ENCODE measurements around the gene NPW. TPM values are rescaled to one million over a fixed set of nuclear protein-coding genes. Genes with fewer than 3 reads are reported as not detected.

The NPW gene
- total RNA-seq, 1 experiment from 2014 or later = 7.1 TPM

- no peak overlapping the region for H4K91ac ChIP-seq (ENCODE audit: insufficient read length, low read depth, low read length)
- H2AFZ ChIP-seq (ENCODE audit: low read length) = no peak overlapping the region
- H3K27ac ChIP-seq (ENCODE audit: insufficient read length, low read depth, low read length) = no peak overlapping the region
- no peak overlapping the region for H4K5ac ChIP-seq (ENCODE audit: insufficient read length, low read depth, low read length)
- no peaks in the 10 kb centered on the region for H3K27me3 ChIP-seq (ENCODE audit: insufficient read depth, low read length)
- H2BK5ac ChIP-seq (ENCODE audit: insufficient read length, low read length) = no peak overlapping the region
- H3K56ac ChIP-seq (ENCODE audit: insufficient read length, low read depth, low read length) = no peak overlapping the region
- H3K4me2 ChIP-seq (ENCODE audit: insufficient read depth, insufficient read length, low read length) = no peak overlapping the region
- no peaks in the 10 kb centered on the region for H3K23me2 ChIP-seq (ENCODE audit: insufficient read length, low read depth, low read length, poor library complexity, severe bottlenecking)
- peaks cover 4 to 11% of the 10 kb centered on the region in 2 experiments; a peak in 3 of 4 replicates for H3K4me1 Mint-ChIP-seq
- no peaks in the 10 kb centered on the region for H3K4me1 ChIP-seq (ENCODE audit: insufficient read depth, low read length)
- no peaks in the 10 kb centered on the region for H3K79me2 ChIP-seq (ENCODE audit: insufficient read depth, low read length)
- no peak overlapping the region for H3K4ac ChIP-seq (ENCODE audit: low read depth, low read length)
- peak overlapping the region in 2 of 3 experiments; percentile 79 to 95; a peak in 4 of 7 replicates for H3K27ac Mint-ChIP-seq
- H3K23ac ChIP-seq (ENCODE audit: insufficient read length, low read depth, low read length) = no peak overlapping the region
- peak overlapping the region in 1 of 2 experiments; percentile 34; a peak in 1 of 5 replicates for H3K4me3 Mint-ChIP-seq
- no peaks in the 10 kb centered on the region for H3K27me3 Mint-ChIP-seq (ENCODE audit: low read depth)
- DNase-seq = no peak
- H3K9ac ChIP-seq (ENCODE audit: extremely low read depth, insufficient read length, low read length) = no peak overlapping the region
- no peak for TF ChIP-seq CTCF (conservative IDR thresholded peaks at IDR 0.05)
- no peak overlapping the region for H3K18ac ChIP-seq (ENCODE audit: insufficient read length, low read depth, low read length)
- H3K9me3 ChIP-seq (ENCODE audit: control insufficient read depth, low read depth, low read length) = no peaks in the 10 kb centered on the region
- no peak overlapping the region for H2BK20ac ChIP-seq (ENCODE audit: low read depth, low read length, poor library complexity, severe bottlenecking)
- H3T11ph ChIP-seq (ENCODE audit: low read length) = no peak overlapping the region
- H2BK15ac ChIP-seq (ENCODE audit: low read depth, low read length) = no peak overlapping the region
- H3K14ac ChIP-seq (ENCODE audit: insufficient read depth, low read length) = no peak overlapping the region; the same call in 1 of the 2 replicates
- no peaks in the 10 kb centered on the region for H4K20me1 ChIP-seq (ENCODE audit: control insufficient read depth, insufficient read depth, insufficient read length)
- H2AK5ac ChIP-seq (ENCODE audit: insufficient read length, low read length) = no peak overlapping the region
- H3K9me3 Mint-ChIP-seq = no peaks in the 10 kb centered on the region
- peaks cover 0 to 5% (median 2%) of the 10 kb centered on the region in 3 experiments; a peak in 5 of 7 replicates for H3K36me3 Mint-ChIP-seq (ENCODE audit: insufficient read depth in 1 of 3, low read depth in 3 of 3)
- H3K79me1 ChIP-seq (ENCODE audit: insufficient read depth, low read depth, low read length, poor library complexity, severe bottlenecking) = no peaks in the 10 kb centered on the region
- no CpG with 5 or more reads among the region's 29 CpGs for WGBS (ENCODE audit: extremely low coverage, insufficient read length, low lambda C conversion rate)
- H4K8ac ChIP-seq (replicated peaks; ENCODE audit: insufficient read length, low read depth, low read length) = no peak overlapping the region
- H2BK12ac ChIP-seq (ENCODE audit: insufficient read length, low read depth, low read length) = no peak overlapping the region
- no peak overlapping the region for H2BK120ac ChIP-seq (ENCODE audit: low read depth, low read length, poor library complexity, severe bottlenecking)
Measured at GRCh38 chr16:2039274-2040031, 19.9 kb downstream of the NPW start.

Data from H9 (cell line).